SK-N-SH treated with all-trans-retinoic acid at 6 μM for 48 hours (cell line): ENCODE measurements around the gene ZNF469.

Experiments
- ATAC-seq: fragments of 200-7000 bp; cut with Tn5 transposase; 3 replicates; pipeline ENCODE4 v1.9.1; 2020; ENCODE audit warnings: mild to moderate bottlenecking, moderate library complexity
- ARNTL ChIP-seq: fragments of 450-650 bp; formaldehyde crosslinking; IDR thresholded peaks from 2 replicates; pipeline ENCODE4 v1.5.0; 2020; ENCODE audit warnings: low read depth, mild to moderate bottlenecking, moderate library complexity, borderline replicate concordance
- BACH2 ChIP-seq: fragments of 250-450 bp; sonication (Bioruptor Pico); IDR thresholded peaks from 2 replicates; pipeline ENCODE4 v1.9.0; 2021; ENCODE audit warnings: mild to moderate bottlenecking, borderline replicate concordance
- CSDC2 ChIP-seq: fragments of 250-450 bp; sonication (Bioruptor Pico); IDR thresholded peaks from 2 replicates; pipeline ENCODE4 v1.5.0; 2020; ENCODE audit warnings: mild to moderate bottlenecking, moderate library complexity
- ESRRG ChIP-seq: fragments of 250-450 bp; sonication (Bioruptor Pico); IDR thresholded peaks from 2 replicates; pipeline ENCODE4 v1.6.1; 2021; ENCODE audit warnings: mild to moderate bottlenecking
- GLIS3 ChIP-seq: fragments of 250-450 bp; sonication (Bioruptor Pico); IDR thresholded peaks from 2 replicates; pipeline ENCODE4 v1.5.0; 2020; ENCODE audit warnings: mild to moderate bottlenecking, moderate library complexity
- ISL1 ChIP-seq: fragments of 250-450 bp; sonication (Bioruptor Pico); IDR thresholded peaks from 2 replicates; pipeline ENCODE4 v2.1.2; 2022; ENCODE audit warnings: mild to moderate bottlenecking, moderate library complexity
- OSR1 ChIP-seq: fragments of 250-450 bp; sonication (Bioruptor Pico); IDR thresholded peaks from 2 replicates; pipeline ENCODE4 v1.8.0; 2022; ENCODE audit warnings: moderate library complexity, mild to moderate bottlenecking, inconsistent platforms
- SNAI2 ChIP-seq: fragments of 250-450 bp; sonication (Bioruptor Pico); IDR thresholded peaks from 2 replicates; pipeline ENCODE4 v1.5.0; 2020; ENCODE audit warnings: mild to moderate bottlenecking, moderate library complexity
- TCF4 ChIP-seq: fragments of 250-450 bp; sonication (Bioruptor Pico); IDR thresholded peaks from 2 replicates; pipeline ENCODE4 v1.8.0; 2021; ENCODE audit warnings: mild to moderate bottlenecking, moderate library complexity, borderline replicate concordance
- ZC3H10 ChIP-seq: fragments of 250-450 bp; sonication (Bioruptor Pico); IDR thresholded peaks from 2 replicates; pipeline ENCODE4 v1.5.1; 2021; ENCODE audit warnings: mild to moderate bottlenecking, moderate library complexity
- ZFP3 ChIP-seq: fragments of 250-450 bp; sonication (Bioruptor Pico); IDR thresholded peaks from 2 replicates; pipeline ENCODE4 v1.5.0; 2020; ENCODE audit warnings: mild to moderate bottlenecking, moderate library complexity
- ZFP30 ChIP-seq: fragments of 450-650 bp; formaldehyde crosslinking; IDR thresholded peaks from 2 replicates; pipeline ENCODE4 v1.5.0; 2022; ENCODE audit warnings: mild to moderate bottlenecking, moderate library complexity
- ZNF565 ChIP-seq: fragments of 450-650 bp; formaldehyde crosslinking; conservative IDR thresholded peaks from 2 replicates; pipeline ENCODE4 v1.5.0; 2020; ENCODE audit warnings: low read depth, mild to moderate bottlenecking, moderate library complexity
- ZNF70 ChIP-seq: fragments of 450-650 bp; formaldehyde crosslinking; IDR thresholded peaks from 2 replicates; pipeline ENCODE4 v1.5.0; 2020; ENCODE audit warnings: mild to moderate bottlenecking, moderate library complexity
- ZNF8 ChIP-seq: fragments of 450-650 bp; formaldehyde crosslinking; IDR thresholded peaks from 2 replicates; pipeline ENCODE4 v1.5.0; 2020; ENCODE audit warnings: mild to moderate bottlenecking, moderate library complexity
- TF ChIP-seq, protein P1 (sequence below): fragments of 250-450 bp; sonication (Bioruptor Pico); IDR thresholded peaks from 2 replicates; pipeline ENCODE4 v1.5.1; 2020; ENCODE audit warnings: low read depth, mild to moderate bottlenecking, moderate library complexity
- TF ChIP-seq, protein P2 (sequence below): fragments of 250-450 bp; sonication (Bioruptor Pico); IDR thresholded peaks from 2 replicates; pipeline ENCODE4 v1.5.1; 2021; ENCODE audit warnings: mild to moderate bottlenecking, moderate library complexity
- TF ChIP-seq, protein P3 (sequence below): fragments of 250-450 bp; sonication (Bioruptor Pico); IDR thresholded peaks from 2 replicates; pipeline ENCODE4 v1.8.0; 2021; ENCODE audit warnings: low read depth, mild to moderate bottlenecking, moderate library complexity, borderline replicate concordance
- TF ChIP-seq, protein P4 (sequence below): fragments of 250-450 bp; sonication (Bioruptor Pico); IDR thresholded peaks from 2 replicates; pipeline ENCODE4 v1.8.0; 2020; ENCODE audit warnings: mild to moderate bottlenecking, moderate library complexity, borderline replicate concordance
- TF ChIP-seq, protein P5 (sequence below): fragments of 250-450 bp; sonication (Bioruptor Pico); IDR thresholded peaks from 2 replicates; pipeline ENCODE4 v1.5.0; 2020; ENCODE audit warnings: mild to moderate bottlenecking, moderate library complexity

ZNF469 gene

DNA sequence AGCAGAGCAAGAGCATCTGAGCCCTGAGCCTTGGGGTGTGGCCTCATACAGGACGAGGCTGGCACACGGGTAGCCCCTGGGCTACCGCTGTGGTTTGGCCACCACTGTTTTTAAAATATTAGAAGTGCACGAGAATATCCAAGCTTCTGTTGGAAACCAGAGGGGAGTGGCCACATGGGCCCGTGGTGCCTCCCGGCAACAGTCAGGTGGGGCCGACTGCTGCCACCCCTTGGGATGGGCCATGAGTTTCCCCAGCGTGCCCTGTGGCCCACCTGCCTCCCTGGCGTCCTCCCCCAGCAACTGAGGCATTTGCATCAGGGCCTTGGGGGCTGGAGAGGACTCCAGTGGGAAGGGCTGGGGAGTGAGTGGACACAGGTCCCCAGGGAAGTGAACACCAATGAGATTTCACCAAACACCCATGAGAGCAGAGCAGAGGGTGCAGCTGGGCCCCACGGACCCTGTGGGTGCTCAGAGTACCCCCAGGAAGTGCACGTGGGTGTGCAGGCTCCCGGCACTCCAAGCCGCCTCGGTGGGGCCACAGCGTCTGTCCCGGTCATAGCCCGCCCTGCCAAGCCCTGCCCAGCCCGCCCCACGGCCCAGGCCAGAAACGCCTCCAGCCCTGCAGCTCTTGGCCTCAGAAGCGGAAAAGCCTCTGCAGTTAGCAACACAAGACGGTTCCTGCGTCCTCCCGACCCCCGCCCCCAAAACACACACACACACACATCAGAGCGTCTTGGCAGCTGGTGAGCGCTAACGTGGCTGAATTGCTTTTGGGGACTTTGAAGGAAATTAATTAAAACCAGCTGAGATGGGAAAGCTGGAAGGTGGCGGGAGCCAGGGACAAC, 22.7 kb downstream of the ZNF469 start:
- TF ChIP-seq ZFP30 (CRISPR knock-in tag), result no peak
- 0 out of 2 replicates have a peak, but pooled peaks have one; percentile 26 for TF ChIP-seq ZNF70
- peak; percentile 82 for TF ChIP-seq TCF4 (CRISPR knock-in tag)
- TF ChIP-seq ZNF8 (CRISPR knock-in tag), result no peak
- no peak for TF ChIP-seq ZFP3 (CRISPR knock-in tag)
- TF ChIP-seq, protein P1, sequence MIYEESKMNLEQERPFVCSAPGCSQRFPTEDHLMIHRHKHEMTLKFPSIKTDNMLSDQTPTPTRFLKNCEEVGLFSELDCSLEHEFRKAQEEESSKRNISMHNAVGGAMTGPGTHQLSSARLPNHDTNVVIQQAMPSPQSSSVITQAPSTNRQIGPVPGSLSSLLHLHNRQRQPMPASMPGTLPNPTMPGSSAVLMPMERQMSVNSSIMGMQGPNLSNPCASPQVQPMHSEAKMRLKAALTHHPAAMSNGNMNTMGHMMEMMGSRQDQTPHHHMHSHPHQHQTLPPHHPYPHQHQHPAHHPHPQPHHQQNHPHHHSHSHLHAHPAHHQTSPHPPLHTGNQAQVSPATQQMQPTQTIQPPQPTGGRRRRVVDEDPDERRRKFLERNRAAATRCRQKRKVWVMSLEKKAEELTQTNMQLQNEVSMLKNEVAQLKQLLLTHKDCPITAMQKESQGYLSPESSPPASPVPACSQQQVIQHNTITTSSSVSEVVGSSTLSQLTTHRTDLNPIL (CRISPR knock-in tag), result no peak
- no peak for TF ChIP-seq GLIS3 (CRISPR knock-in tag)
- no peak for TF ChIP-seq BACH2 (CRISPR knock-in tag)
- TF ChIP-seq, protein P2, sequence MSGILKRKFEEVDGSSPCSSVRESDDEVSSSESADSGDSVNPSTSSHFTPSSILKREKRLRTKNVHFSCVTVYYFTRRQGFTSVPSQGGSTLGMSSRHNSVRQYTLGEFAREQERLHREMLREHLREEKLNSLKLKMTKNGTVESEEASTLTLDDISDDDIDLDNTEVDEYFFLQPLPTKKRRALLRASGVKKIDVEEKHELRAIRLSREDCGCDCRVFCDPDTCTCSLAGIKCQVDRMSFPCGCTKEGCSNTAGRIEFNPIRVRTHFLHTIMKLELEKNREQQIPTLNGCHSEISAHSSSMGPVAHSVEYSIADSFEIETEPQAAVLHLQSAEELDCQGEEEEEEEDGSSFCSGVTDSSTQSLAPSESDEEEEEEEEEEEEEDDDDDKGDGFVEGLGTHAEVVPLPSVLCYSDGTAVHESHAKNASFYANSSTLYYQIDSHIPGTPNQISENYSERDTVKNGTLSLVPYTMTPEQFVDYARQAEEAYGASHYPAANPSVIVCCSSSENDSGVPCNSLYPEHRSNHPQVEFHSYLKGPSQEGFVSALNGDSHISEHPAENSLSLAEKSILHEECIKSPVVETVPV, result no peak
- TF ChIP-seq, protein P3, sequence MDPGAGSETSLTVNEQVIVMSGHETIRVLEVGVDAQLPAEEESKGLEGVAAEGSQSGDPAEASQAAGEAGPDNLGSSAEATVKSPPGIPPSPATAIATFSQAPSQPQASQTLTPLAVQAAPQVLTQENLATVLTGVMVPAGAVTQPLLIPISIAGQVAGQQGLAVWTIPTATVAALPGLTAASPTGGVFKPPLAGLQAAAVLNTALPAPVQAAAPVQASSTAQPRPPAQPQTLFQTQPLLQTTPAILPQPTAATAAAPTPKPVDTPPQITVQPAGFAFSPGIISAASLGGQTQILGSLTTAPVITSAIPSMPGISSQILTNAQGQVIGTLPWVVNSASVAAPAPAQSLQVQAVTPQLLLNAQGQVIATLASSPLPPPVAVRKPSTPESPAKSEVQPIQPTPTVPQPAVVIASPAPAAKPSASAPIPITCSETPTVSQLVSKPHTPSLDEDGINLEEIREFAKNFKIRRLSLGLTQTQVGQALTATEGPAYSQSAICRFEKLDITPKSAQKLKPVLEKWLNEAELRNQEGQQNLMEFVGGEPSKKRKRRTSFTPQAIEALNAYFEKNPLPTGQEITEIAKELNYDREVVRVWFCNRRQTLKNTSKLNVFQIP (CRISPR knock-in tag), result no peak
- no peak for TF ChIP-seq ESRRG (CRISPR knock-in tag)
- TF ChIP-seq OSR1 (CRISPR knock-in tag), result no peak
- TF ChIP-seq ARNTL (CRISPR knock-in tag), result no peak
- TF ChIP-seq, protein P4, sequence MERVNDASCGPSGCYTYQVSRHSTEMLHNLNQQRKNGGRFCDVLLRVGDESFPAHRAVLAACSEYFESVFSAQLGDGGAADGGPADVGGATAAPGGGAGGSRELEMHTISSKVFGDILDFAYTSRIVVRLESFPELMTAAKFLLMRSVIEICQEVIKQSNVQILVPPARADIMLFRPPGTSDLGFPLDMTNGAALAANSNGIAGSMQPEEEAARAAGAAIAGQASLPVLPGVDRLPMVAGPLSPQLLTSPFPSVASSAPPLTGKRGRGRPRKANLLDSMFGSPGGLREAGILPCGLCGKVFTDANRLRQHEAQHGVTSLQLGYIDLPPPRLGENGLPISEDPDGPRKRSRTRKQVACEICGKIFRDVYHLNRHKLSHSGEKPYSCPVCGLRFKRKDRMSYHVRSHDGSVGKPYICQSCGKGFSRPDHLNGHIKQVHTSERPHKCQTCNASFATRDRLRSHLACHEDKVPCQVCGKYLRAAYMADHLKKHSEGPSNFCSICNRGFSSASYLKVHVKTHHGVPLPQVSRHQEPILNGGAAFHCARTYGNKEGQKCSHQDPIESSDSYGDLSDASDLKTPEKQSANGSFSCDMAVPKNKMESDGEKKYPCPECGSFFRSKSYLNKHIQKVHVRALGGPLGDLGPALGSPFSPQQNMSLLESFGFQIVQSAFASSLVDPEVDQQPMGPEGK (CRISPR knock-in tag), result no peak
- TF ChIP-seq SNAI2 (CRISPR knock-in tag), result no peak
- TF ChIP-seq CSDC2 (CRISPR knock-in tag), result no peak
- TF ChIP-seq, protein P5, sequence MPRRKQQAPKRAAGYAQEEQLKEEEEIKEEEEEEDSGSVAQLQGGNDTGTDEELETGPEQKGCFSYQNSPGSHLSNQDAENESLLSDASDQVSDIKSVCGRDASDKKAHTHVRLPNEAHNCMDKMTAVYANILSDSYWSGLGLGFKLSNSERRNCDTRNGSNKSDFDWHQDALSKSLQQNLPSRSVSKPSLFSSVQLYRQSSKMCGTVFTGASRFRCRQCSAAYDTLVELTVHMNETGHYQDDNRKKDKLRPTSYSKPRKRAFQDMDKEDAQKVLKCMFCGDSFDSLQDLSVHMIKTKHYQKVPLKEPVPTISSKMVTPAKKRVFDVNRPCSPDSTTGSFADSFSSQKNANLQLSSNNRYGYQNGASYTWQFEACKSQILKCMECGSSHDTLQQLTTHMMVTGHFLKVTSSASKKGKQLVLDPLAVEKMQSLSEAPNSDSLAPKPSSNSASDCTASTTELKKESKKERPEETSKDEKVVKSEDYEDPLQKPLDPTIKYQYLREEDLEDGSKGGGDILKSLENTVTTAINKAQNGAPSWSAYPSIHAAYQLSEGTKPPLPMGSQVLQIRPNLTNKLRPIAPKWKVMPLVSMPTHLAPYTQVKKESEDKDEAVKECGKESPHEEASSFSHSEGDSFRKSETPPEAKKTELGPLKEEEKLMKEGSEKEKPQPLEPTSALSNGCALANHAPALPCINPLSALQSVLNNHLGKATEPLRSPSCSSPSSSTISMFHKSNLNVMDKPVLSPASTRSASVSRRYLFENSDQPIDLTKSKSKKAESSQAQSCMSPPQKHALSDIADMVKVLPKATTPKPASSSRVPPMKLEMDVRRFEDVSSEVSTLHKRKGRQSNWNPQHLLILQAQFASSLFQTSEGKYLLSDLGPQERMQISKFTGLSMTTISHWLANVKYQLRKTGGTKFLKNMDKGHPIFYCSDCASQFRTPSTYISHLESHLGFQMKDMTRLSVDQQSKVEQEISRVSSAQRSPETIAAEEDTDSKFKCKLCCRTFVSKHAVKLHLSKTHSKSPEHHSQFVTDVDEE, result peak; percentile 69; the same call in 1 of the 2 replicates
- no peak for TF ChIP-seq ZC3H10 (CRISPR knock-in tag)
- no peak for TF ChIP-seq ZNF565 (CRISPR knock-in tag)
- peak; percentile 36; the same call in 2 of the 3 replicates for ATAC-seq

DNA sequence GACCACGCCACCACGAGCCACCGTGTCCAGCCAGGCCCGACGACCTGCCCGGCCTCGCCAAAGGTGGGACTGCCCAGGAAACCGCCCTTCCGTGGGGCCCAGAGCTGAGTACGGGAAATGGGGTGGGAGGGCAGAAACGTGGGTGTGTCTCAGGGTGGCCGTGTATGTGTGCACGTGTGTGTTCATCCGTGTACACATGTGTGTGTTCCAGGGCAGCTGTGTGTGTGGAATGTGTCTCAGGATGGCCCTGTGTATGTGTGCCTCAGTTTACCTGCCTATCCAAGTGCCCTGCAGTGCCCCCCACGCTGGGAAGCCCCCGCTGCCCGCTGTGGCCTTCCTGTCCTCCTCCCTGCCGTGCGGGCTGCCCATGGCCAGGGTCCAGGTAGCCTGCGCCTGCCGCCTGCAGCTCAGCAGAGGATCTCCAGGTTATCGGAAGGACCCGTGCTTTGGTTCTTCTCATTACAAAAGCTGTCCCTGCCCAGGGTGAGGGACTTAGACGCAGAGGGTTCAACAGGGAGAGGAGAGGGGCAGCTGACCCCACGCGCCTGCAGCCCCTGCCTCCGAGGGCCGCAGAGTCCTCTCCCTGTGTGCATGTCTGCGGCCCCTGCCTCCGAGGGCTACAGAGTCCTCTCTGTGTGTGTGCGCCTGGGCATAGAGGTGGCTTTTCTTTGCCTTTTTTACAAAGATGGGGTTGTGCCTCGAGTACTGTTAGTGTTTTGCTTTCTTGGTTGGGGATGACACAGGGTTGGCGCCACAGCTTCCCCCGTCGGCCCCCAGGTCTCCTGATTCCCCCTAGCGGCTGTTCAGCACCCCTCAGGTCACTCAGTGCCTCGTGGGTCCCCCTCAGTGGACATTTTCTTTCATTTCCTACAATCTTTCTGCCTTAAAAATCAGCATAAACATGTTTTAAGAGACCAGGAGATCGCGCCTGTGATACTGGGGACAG, 23.6 kb downstream of the ZNF469 start:
- ATAC-seq, result no peak
- TF ChIP-seq, protein P2, result no peak
- TF ChIP-seq ISL1 (CRISPR knock-in tag) (no peak), SNAI2 (CRISPR knock-in tag) (no peak), ESRRG (CRISPR knock-in tag) (no peak), BACH2 (CRISPR knock-in tag) (no peak), ZNF565 (CRISPR knock-in tag) (no peak), ZFP3 (CRISPR knock-in tag) (no peak), ARNTL (CRISPR knock-in tag) (no peak), OSR1 (CRISPR knock-in tag) (no peak)
- TF ChIP-seq, protein P3 (CRISPR knock-in tag), result no peak
- TF ChIP-seq, all 23 proteins: peak for 0
